HuH-7.5 (cell line): ENCODE measurements around the gene NCAPH2.

Source experiments
- DNase-seq: peaks from one replicate; pipeline ENCODE4 v3.0.0; 2011; ENCODE audit warnings: low spot score

The NCAPH2 gene

DNA sequence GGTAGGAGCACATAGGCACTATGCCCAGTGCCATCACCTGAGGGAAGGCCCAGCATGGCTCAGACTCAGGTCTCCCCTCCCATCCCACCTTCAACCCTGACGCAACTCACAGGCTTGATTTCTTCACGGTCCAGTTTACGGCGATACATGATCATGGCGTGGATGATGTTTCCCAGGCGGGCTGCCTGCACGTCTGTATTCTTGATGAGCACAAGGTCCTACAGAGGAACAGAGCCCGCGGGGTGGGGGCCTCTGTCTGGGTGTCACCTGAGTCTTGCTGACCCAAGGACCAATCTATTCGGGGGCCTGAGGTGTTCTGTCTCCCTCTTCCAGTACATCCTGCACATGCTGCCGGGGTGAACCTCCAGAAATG lies 66.3 kb downstream of the NCAPH2 start:
- no peak for DNase-seq
